CD14-positive monocyte (primary cell): ENCODE measurements around the gene CPS1. TPM values are rescaled to one million over a fixed set of nuclear protein-coding genes. Genes with fewer than 3 reads are reported as not detected.

Experiments
- DNase-seq, 3 donors: peaks; one replicate each; pipeline ENCODE4 v3.0.0-alpha.2; 2011 to 2022
- H2AFZ ChIP-seq: 2 replicates; pipeline ENCODE4 v1.6.0; 2012; ENCODE audit warnings: mild to moderate bottlenecking, low read depth, low read length, inconsistent platforms; ENCODE audit not compliant: insufficient read depth, poor library complexity, severe bottlenecking
- H3K27ac ChIP-seq, 2 donors: 1 replicate in 1 of 2; 2 replicates in 1 of 2; pipeline ENCODE4 v1.5.1; 2012 to 2013; ENCODE audit warnings: low read length in 2 of 2, control low read depth in 1 of 2, inconsistent platforms in 1 of 2, low read depth in 1 of 2, mild to moderate bottlenecking in 1 of 2
- H3K27me3 ChIP-seq, 2 donors: one replicate each; pipeline versions ENCODE4 v1.6.0 to v1.6.1; 2011 to 2013; ENCODE audit warnings: low read length in 2 of 2; ENCODE audit not compliant: control insufficient read depth in 2 of 2, insufficient read depth in 2 of 2
- H3K36me3 ChIP-seq, 2 donors: replicated peaks in 1 of 2; 1 replicate in 1 of 2; 2 replicates in 1 of 2; pipeline versions ENCODE4 v1.5.1 to v1.6.1; 2012 to 2013; ENCODE audit warnings: low read length in 2 of 2, control low read depth in 1 of 2, inconsistent platforms in 1 of 2, mild to moderate bottlenecking in 1 of 2; ENCODE audit not compliant: insufficient read depth in 2 of 2, control insufficient read depth in 1 of 2
- H3K4me1 ChIP-seq, 2 donors: 1 replicate in 1 of 2; 2 replicates in 1 of 2; pipeline versions ENCODE4 v1.5.1 to v1.6.1; 2012 to 2013; ENCODE audit warnings: low read length in 2 of 2, control low read depth in 1 of 2, inconsistent platforms in 1 of 2, mild to moderate bottlenecking in 1 of 2, moderate library complexity in 1 of 2; ENCODE audit not compliant: insufficient read depth in 2 of 2, control insufficient read depth in 1 of 2
- H3K4me2 ChIP-seq: replicated peaks from 2 replicates; pipeline ENCODE3; 2012; ENCODE audit warnings: low read length, moderate library complexity, mild to moderate bottlenecking; ENCODE audit not compliant: poor library complexity, severe bottlenecking; ENCODE audit errors: extremely low read depth
- H3K4me3 ChIP-seq, 3 experiments: fragments of 200-600 bp in 1 of 3; sonication (generic) in 1 of 3; replicated peaks in 1 of 3; 1 replicate in 2 of 3; 2 replicates in 1 of 3; pipeline ENCODE4 v1.5.1; 2011 to 2013; ENCODE audit warnings: low read length in 3 of 3, mild to moderate bottlenecking in 3 of 3, control low read depth in 2 of 3, low read depth in 2 of 3, inconsistent platforms in 1 of 3, moderate library complexity in 1 of 3
- H3K79me2 ChIP-seq: 2 replicates; pipeline ENCODE4 v1.6.0; 2012; ENCODE audit warnings: mild to moderate bottlenecking, control low read depth, inconsistent platforms, low read length, moderate library complexity; ENCODE audit not compliant: insufficient read depth
- H3K9ac ChIP-seq: 2 replicates; pipeline ENCODE4 v1.6.0; 2017; ENCODE audit warnings: low read length, mild to moderate bottlenecking; ENCODE audit not compliant: insufficient read depth, poor library complexity, severe bottlenecking
- H3K9me3 ChIP-seq, 2 donors: replicated peaks in 1 of 2; 1 replicate in 1 of 2; 2 replicates in 1 of 2; pipeline versions ENCODE4 v1.5.1 to v1.6.1; 2012 to 2013; ENCODE audit warnings: low read length in 2 of 2, control low read depth in 1 of 2; ENCODE audit not compliant: control insufficient read depth in 1 of 2, insufficient read depth in 1 of 2
- H4K20me1 ChIP-seq: 2 replicates; pipeline ENCODE4 v1.6.0; 2012; ENCODE audit warnings: mild to moderate bottlenecking, low read length, control low read depth, moderate library complexity; ENCODE audit not compliant: insufficient read depth
- H3K27ac Mint-ChIP-seq, 7 donors: one replicate each; pipeline ENCODE4 v1.8.0; 2020; ENCODE audit warnings: mild to moderate bottlenecking in 7 of 7, mixed read lengths in 7 of 7, moderate library complexity in 6 of 7, inconsistent platforms in 2 of 7
- H3K27me3 Mint-ChIP-seq, 3 donors: one replicate each; pipeline ENCODE4 v1.8.0; 2021 to 2022; ENCODE audit warnings: low read depth in 3 of 3, mild to moderate bottlenecking in 3 of 3, mixed read lengths in 3 of 3, moderate library complexity in 3 of 3, inconsistent platforms in 1 of 3
- H3K36me3 Mint-ChIP-seq, 2 donors: one replicate each; pipeline ENCODE4 v1.8.0; 2020; ENCODE audit warnings: mixed read lengths in 2 of 2, inconsistent platforms in 1 of 2, mild to moderate bottlenecking in 1 of 2
- H3K4me1 Mint-ChIP-seq: one replicate; pipeline ENCODE4 v1.8.0; 2020; ENCODE audit warnings: mild to moderate bottlenecking, mixed read lengths
- H3K4me3 Mint-ChIP-seq, 2 donors: one replicate each; pipeline ENCODE4 v1.8.0; 2020; ENCODE audit warnings: mild to moderate bottlenecking in 2 of 2, mixed read lengths in 2 of 2, moderate library complexity in 1 of 2
- H3K9me3 Mint-ChIP-seq, 7 donors: one replicate each; pipeline ENCODE4 v1.8.0; 2020 to 2022; ENCODE audit warnings: mixed read lengths in 7 of 7, mild to moderate bottlenecking in 6 of 7, moderate library complexity in 6 of 7, inconsistent platforms in 2 of 7
- WGBS: methylation state at CpG from one replicate; pipeline ENCODE4 v1.1.5; 2013; ENCODE audit warnings: missing lambda C conversion rate; ENCODE audit not compliant: insufficient coverage; 5-methylcytosine and 5-hydroxymethylcytosine counted together
- intact Hi-C, 2 donors: fragments of 100-400 bp; cut with micrococcal nuclease; formaldehyde crosslinking; loops; one replicate each; pipeline versions ENCODE4 v1.15.0 to v1.15.1; 2023
- polyA plus RNA-seq, 3 donors: library from polyadenylated mRNA; depleted of rRNA in 1 of 3; unstranded in 2 of 3; stranded (reverse) in 1 of 3; fragments of 300-500 nt in 2 of 3; fragments of >200 nt in 1 of 3; fragmentation: Illumina TruSeq in 2 of 3; gene quantifications; 1 replicate in 2 of 3; 2 replicates in 1 of 3; pipeline ENCODE4 v1.2.3, GENCODE V29; 2012 to 2021
- TF ChIP-seq, protein P1 (sequence below): fragments of 200-600 bp; IDR thresholded peaks from one replicate; pipeline ENCODE4 v1.8.0; 2022; ENCODE audit warnings: antibody characterized with exemption, mild to moderate bottlenecking

Gene CPS1
- polyA plus RNA-seq, 3 donors = not detected

- H3K9ac ChIP-seq = no peak overlapping the region
- H3K9me3 ChIP-seq = no peaks in the 10 kb centered on the region
- no peak for DNase-seq
- TF ChIP-seq, protein P1, sequence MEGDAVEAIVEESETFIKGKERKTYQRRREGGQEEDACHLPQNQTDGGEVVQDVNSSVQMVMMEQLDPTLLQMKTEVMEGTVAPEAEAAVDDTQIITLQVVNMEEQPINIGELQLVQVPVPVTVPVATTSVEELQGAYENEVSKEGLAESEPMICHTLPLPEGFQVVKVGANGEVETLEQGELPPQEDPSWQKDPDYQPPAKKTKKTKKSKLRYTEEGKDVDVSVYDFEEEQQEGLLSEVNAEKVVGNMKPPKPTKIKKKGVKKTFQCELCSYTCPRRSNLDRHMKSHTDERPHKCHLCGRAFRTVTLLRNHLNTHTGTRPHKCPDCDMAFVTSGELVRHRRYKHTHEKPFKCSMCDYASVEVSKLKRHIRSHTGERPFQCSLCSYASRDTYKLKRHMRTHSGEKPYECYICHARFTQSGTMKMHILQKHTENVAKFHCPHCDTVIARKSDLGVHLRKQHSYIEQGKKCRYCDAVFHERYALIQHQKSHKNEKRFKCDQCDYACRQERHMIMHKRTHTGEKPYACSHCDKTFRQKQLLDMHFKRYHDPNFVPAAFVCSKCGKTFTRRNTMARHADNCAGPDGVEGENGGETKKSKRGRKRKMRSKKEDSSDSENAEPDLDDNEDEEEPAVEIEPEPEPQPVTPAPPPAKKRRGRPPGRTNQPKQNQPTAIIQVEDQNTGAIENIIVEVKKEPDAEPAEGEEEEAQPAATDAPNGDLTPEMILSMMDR = no peak
- intact Hi-C loops = no loop called here
- no peaks in the 10 kb centered on the region for H3K4me1 Mint-ChIP-seq
- no peaks in the 10 kb centered on the region for H3K36me3 ChIP-seq
- H3K79me2 ChIP-seq = no peaks in the 10 kb centered on the region
- H3K4me2 ChIP-seq = no peak overlapping the region
- no peaks in the 10 kb centered on the region for H3K27me3 ChIP-seq
- no peaks in the 10 kb centered on the region for H4K20me1 ChIP-seq
- peaks cover 0 to 8% (median 1%) of the 10 kb centered on the region in 7 donors for H3K9me3 Mint-ChIP-seq
- H2AFZ ChIP-seq = no peak overlapping the region
- H3K27ac Mint-ChIP-seq = no peak overlapping the region
- WGBS = no CpG with 5 or more reads among the region's 3 CpGs
- no peaks in the 10 kb centered on the region for H3K4me1 ChIP-seq
- peaks cover 0 to 1% (median 0%) of the 10 kb centered on the region in 3 donors for H3K27me3 Mint-ChIP-seq
- no peak overlapping the region for H3K4me3 ChIP-seq
- H3K4me3 Mint-ChIP-seq = no peak overlapping the region
- no peaks in the 10 kb centered on the region for H3K36me3 Mint-ChIP-seq
- H3K27ac ChIP-seq = no peak overlapping the region
Measured at GRCh38 chr2:210722092-210722491, 165.7 kb downstream of the CPS1 start.

GRCh38 chr2:210727549-210727948 lies 171.2 kb downstream of the CPS1 start:
- H3K9me3 Mint-ChIP-seq = peaks cover 0 to 5% (median 0%) of the 10 kb centered on the region in 7 donors
- no peak overlapping the region for H3K4me2 ChIP-seq
- TF ChIP-seq, protein P1 = no peak
- no peak overlapping the region for H3K27ac ChIP-seq
- H3K4me1 Mint-ChIP-seq = no peaks in the 10 kb centered on the region
- no peak overlapping the region for H3K4me3 ChIP-seq
- no peak overlapping the region for H3K27ac Mint-ChIP-seq
- H3K27me3 ChIP-seq = no peaks in the 10 kb centered on the region
- H3K4me1 ChIP-seq = no peaks in the 10 kb centered on the region
- no peaks in the 10 kb centered on the region for H4K20me1 ChIP-seq
- no peak overlapping the region for H3K4me3 Mint-ChIP-seq
- no peak for DNase-seq
- no peaks in the 10 kb centered on the region for H3K9me3 ChIP-seq
- H2AFZ ChIP-seq = no peak overlapping the region
- no peaks in the 10 kb centered on the region for H3K36me3 ChIP-seq
- intact Hi-C loops = no loop called here
- H3K9ac ChIP-seq = no peak overlapping the region
- no peaks in the 10 kb centered on the region for H3K27me3 Mint-ChIP-seq
- H3K36me3 Mint-ChIP-seq = no peaks in the 10 kb centered on the region
- H3K79me2 ChIP-seq = no peaks in the 10 kb centered on the region

Other genes with a start within 250 kb of the CPS1 start
- not detected for gene MYL1, start 241.4 kb upstream of the CPS1 start, polyA plus RNA-seq
- gene LANCL1, start 79.8 kb upstream of the CPS1 start, polyA plus RNA-seq = 10 to 100 TPM in 1 of 3 donors, 1 to 10 TPM in 2; 4.8 to 11.1 (median 6.1) TPM